ENCODE data around the gene EGFR.
A peak's percentile ranks its signal among the peaks of the same experiment; 100 is the strongest.

Gene EGFR

GRCh38 chr7:55194522-55194921 is 175.7 kb downstream of the EGFR start:
- DNase-seq: no peak

- DNase-seq: no peak
Measured at GRCh38 chr7:55198634-55199392, 180.0 kb downstream of the EGFR start.

- no peak for DNase-seq
Measured at GRCh38 chr7:55199418-55199817, 180.6 kb downstream of the EGFR start.

- DNase-seq: no peak
Measured at GRCh38 chr7:55200441-55200840, 181.6 kb downstream of the EGFR start.

- DNase-seq: no peak
Measured at GRCh38 chr7:55202150-55202913, 183.5 kb downstream of the EGFR start.

GRCh38 chr7:55203300-55203699 is 184.5 kb downstream of the EGFR start:
- no peak for DNase-seq

GRCh38 chr7:55205124-55205955 is 186.5 kb downstream of the EGFR start:
- no peak for DNase-seq

- DNase-seq: peak; percentile 50
Measured at GRCh38 chr7:55206235-55207029, 187.6 kb downstream of the EGFR start.

GRCh38 chr7:55207436-55208125 is 188.8 kb downstream of the EGFR start:
- DNase-seq: no peak

GRCh38 chr7:55209366-55209765 is 190.5 kb downstream of the EGFR start:
- no peak for DNase-seq

GRCh38 chr7:55210176-55210575 is 191.4 kb downstream of the EGFR start:
- DNase-seq: no peak

- peak; percentile 12 for DNase-seq
Measured at GRCh38 chr7:55210716-55211115, 191.9 kb downstream of the EGFR start.

GRCh38 chr7:55211726-55212125 is 192.9 kb downstream of the EGFR start:
- peak; percentile 49 for DNase-seq

GRCh38 chr7:55212176-55212575 is 193.4 kb downstream of the EGFR start:
- peak; percentile 13 for DNase-seq

- DNase-seq: no peak
Measured at GRCh38 chr7:55212838-55213237, 194.0 kb downstream of the EGFR start.

GRCh38 chr7:55214707-55215106 is 195.9 kb downstream of the EGFR start:
- DNase-seq: no peak

GRCh38 chr7:55223023-55223422 is 204.2 kb downstream of the EGFR start:
- no peak for DNase-seq

- no peak for DNase-seq
Measured at GRCh38 chr7:55224111-55224510, 205.3 kb downstream of the EGFR start.

- DNase-seq: no peak
Measured at GRCh38 chr7:55224810-55225209, 206.0 kb downstream of the EGFR start.

GRCh38 chr7:55230014-55230413 is 211.2 kb downstream of the EGFR start:
- DNase-seq: no peak

- no peak for DNase-seq
Measured at GRCh38 chr7:55231736-55232280, 213.0 kb downstream of the EGFR start.

GRCh38 chr7:55233001-55233400 is 214.2 kb downstream of the EGFR start:
- DNase-seq: no peak

Data from fibroblast of upper back skin (primary cell).